CD4-positive, alpha-beta T cell treated with Interleukin-2 at 100 ng/mL for 4 hours (primary cell): ENCODE data around the gene LIX1.

ENCODE experiments used
- DNase-seq: peaks from one replicate; pipeline ENCODE4 v3.0.0-alpha.2; 2020; ENCODE audit warnings: low spot score

The LIX1 gene

GRCh38 chr5:97073420-97073819, 69.0 kb downstream of the LIX1 start:
- DNase-seq = no peak

GRCh38 chr5:97072696-97073095, 69.7 kb downstream of the LIX1 start:
- no peak for DNase-seq

GRCh38 chr5:97071993-97072392, 70.4 kb downstream of the LIX1 start:
- DNase-seq = no peak

GRCh38 chr5:97071101-97071500, 71.3 kb downstream of the LIX1 start:
- no peak for DNase-seq

GRCh38 chr5:97070234-97070633, 72.2 kb downstream of the LIX1 start:
- DNase-seq = no peak

GRCh38 chr5:97067296-97067850, 75.0 kb downstream of the LIX1 start:
- DNase-seq = no peak

- no peak for DNase-seq
Observed at GRCh38 chr5:97065475-97065874, 76.9 kb downstream of the LIX1 start.

- no peak for DNase-seq
Observed at GRCh38 chr5:97063251-97063650, 79.2 kb downstream of the LIX1 start.

- DNase-seq = no peak
Observed at GRCh38 chr5:97062046-97062445, 80.4 kb downstream of the LIX1 start.

GRCh38 chr5:97056263-97056662, 86.1 kb downstream of the LIX1 start:
- DNase-seq = no peak

- DNase-seq = no peak
Observed at GRCh38 chr5:97049175-97049574, 93.2 kb downstream of the LIX1 start.

GRCh38 chr5:97047076-97047475, 95.3 kb downstream of the LIX1 start:
- no peak for DNase-seq

- no peak for DNase-seq
Observed at GRCh38 chr5:97046270-97046982, 96.0 kb downstream of the LIX1 start.

GRCh38 chr5:97044052-97044451, 98.4 kb downstream of the LIX1 start:
- no peak for DNase-seq

- DNase-seq = no peak
Observed at GRCh38 chr5:97043511-97043910, 98.9 kb downstream of the LIX1 start.

- DNase-seq = no peak
Observed at GRCh38 chr5:97042996-97043395, 99.4 kb downstream of the LIX1 start.
